Spinal cord (tissue), 10 donors: ENCODE data around the gene OR2D2. TPM values are rescaled to one million over a fixed set of nuclear protein-coding genes. Genes with fewer than 3 reads are reported as not detected.
"Not testable (repeated sequence)": the region's sequence is repeated elsewhere in the genome, so short reads cannot be mapped to it uniquely, and the experiment has no call there.

Experiments used
- DNase-seq, 6 donors: peaks; one replicate each; pipeline versions ENCODE4 v3.0.0 to v3.0.0-alpha.2; 2013 to 2015; ENCODE audit warnings: low spot score in 6 of 6, low read depth in 4 of 6
- H3K27ac ChIP-seq: one replicate; pipeline ENCODE4 v1.5.1; 2013; ENCODE audit warnings: low read depth, low read length, control low read depth
- H3K27me3 ChIP-seq: one replicate; pipeline ENCODE4 v1.6.1; 2013; ENCODE audit warnings: low read length; ENCODE audit not compliant: control insufficient read depth, insufficient read depth
- H3K36me3 ChIP-seq: one replicate; pipeline ENCODE4 v1.6.1; 2013; ENCODE audit warnings: low read length; ENCODE audit not compliant: control insufficient read depth, insufficient read depth
- H3K4me1 ChIP-seq: one replicate; pipeline ENCODE4 v1.6.1; 2013; ENCODE audit warnings: low read length; ENCODE audit not compliant: control insufficient read depth, insufficient read depth
- H3K4me3 ChIP-seq: one replicate; pipeline ENCODE4 v1.5.1; 2013; ENCODE audit warnings: low read depth, low read length, control low read depth
- H3K9me3 ChIP-seq: one replicate; pipeline ENCODE4 v1.6.1; 2013; ENCODE audit warnings: low read length; ENCODE audit not compliant: control insufficient read depth, insufficient read depth
- WGBS: methylation state at CpG from one replicate; pipeline ENCODE4 v1.1.5; 2013; ENCODE audit warnings: missing lambda C conversion rate; ENCODE audit not compliant: insufficient coverage; 5-methylcytosine and 5-hydroxymethylcytosine counted together
- polyA plus RNA-seq, 2 donors: library from polyadenylated mRNA; unstranded; fragments of 120-200 nt; gene quantifications; one replicate each; pipeline ENCODE4 v1.2.1, GENCODE V29; 2013; ENCODE audit not compliant: insufficient read length in 2 of 2
- total RNA-seq, 2 donors: library from RNA; depleted of rRNA in 1 of 2; stranded (reverse); fragments of 120-200 nt in 1 of 2; fragments of >200 nt in 1 of 2; gene quantifications; one replicate each; pipeline versions ENCODE4 v1.2.3 to v1.2.4, GENCODE V29; 2013 to 2014
- donor health status: healthy.

Gene OR2D2
- total and polyA plus RNA-seq, 4 donors = 0.22 to 0.40 TPM; not detected in 2

- no peak overlapping the region for H3K27ac ChIP-seq
- no peaks in the 10 kb centered on the region for H3K36me3 ChIP-seq
- H3K4me3 ChIP-seq = no peak overlapping the region
- H3K27me3 ChIP-seq = no peaks in the 10 kb centered on the region
- peaks cover 2% of the 10 kb centered on the region for H3K9me3 ChIP-seq
- no CpG with 5 or more reads among the region's 4 CpGs for WGBS
- DNase-seq = no peak
- H3K4me1 ChIP-seq = no peaks in the 10 kb centered on the region
These were observed 3.5 kb downstream of the OR2D2 start for GRCh38 chr11:6888830-6889229.

GRCh38 chr11:6887711-6888110 lies 4.6 kb downstream of the OR2D2 start:
- not testable (repeated sequence) for H3K27ac ChIP-seq, H3K9me3 ChIP-seq, H3K36me3 ChIP-seq, H3K27me3 ChIP-seq, H3K4me3 ChIP-seq, H3K4me1 ChIP-seq, DNase-seq
- no CpG with 5 or more reads among the region's 5 CpGs for WGBS

GRCh38 chr11:6882751-6883150 lies 9.5 kb downstream of the OR2D2 start:
- H3K27ac ChIP-seq = no peak overlapping the region
- H3K4me3 ChIP-seq = no peak overlapping the region
- H3K27me3 ChIP-seq = no peaks in the 10 kb centered on the region
- DNase-seq = no peak
- no peaks in the 10 kb centered on the region for H3K36me3 ChIP-seq
- H3K4me1 ChIP-seq = no peaks in the 10 kb centered on the region
- no peaks in the 10 kb centered on the region for H3K9me3 ChIP-seq

DNA sequence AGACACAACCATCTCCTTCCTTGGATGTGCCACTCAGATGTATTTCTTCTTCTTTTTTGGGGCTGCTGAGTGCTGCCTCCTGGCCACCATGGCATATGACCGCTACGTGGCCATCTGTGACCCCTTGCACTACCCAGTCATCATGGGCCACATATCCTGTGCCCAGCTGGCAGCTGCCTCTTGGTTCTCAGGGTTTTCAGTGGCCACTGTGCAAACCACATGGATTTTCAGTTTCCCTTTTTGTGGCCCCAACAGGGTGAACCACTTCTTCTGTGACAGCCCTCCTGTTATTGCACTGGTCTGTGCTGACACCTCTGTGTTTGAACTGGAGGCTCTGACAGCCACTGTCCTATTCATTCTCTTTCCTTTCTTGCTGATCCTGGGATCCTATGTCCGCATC lies 15.4 kb downstream of the OR2D2 start:
- no peak for DNase-seq
- no peaks in the 10 kb centered on the region for H3K4me1 ChIP-seq
- no peak overlapping the region for H3K4me3 ChIP-seq
- H3K27me3 ChIP-seq = no peaks in the 10 kb centered on the region
- H3K27ac ChIP-seq = no peak overlapping the region
- H3K9me3 ChIP-seq = no peaks in the 10 kb centered on the region
- 94% methylated on average over 3 of the region's 3 CpGs for WGBS
- H3K36me3 ChIP-seq = no peaks in the 10 kb centered on the region

DNA sequence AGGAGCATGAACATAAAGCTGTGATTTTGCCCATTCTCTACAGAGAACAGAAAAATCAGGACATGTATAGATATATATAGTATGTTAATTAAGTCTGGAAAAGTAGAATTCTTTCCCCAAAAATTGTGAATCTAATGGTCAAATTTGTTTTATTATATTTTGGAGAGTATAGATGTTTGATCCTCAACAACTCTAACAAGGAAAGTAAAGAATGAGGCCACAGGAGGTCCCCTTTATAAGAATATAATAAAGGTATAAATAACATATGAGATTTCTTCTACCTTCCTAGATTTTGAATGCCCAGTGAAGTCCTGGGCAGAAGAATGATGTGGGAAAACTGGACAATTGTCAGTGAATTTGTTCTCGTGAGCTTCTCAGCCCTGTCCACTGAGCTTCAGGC lies 16.0 kb downstream of the OR2D2 start, which contains the start of gene OR10A4:
Gene OR10A4, plus strand, starts transcription at position 301 of the 400 bp plus-strand sequence. Its CDS starts 23 bp downstream, at position 324.
- no peak for DNase-seq
- no peak within 1 kb of the TSS for H3K27ac ChIP-seq
- no peak within 1 kb of the TSS for H3K4me3 ChIP-seq
- no peaks in the 10 kb centered on the region for H3K36me3 ChIP-seq
- no peaks in the 10 kb centered on the region for H3K27me3 ChIP-seq
- H3K4me1 ChIP-seq = no peaks in the 10 kb centered on the region
- WGBS = 92% methylated on average over 1 of the region's 1 CpG
- no peaks in the 10 kb centered on the region for H3K9me3 ChIP-seq

- Histone ChIP-seq H3K27ac (no peak overlapping the region), H3K9me3 (no peaks in the 10 kb centered on the region), H3K4me3 (no peak overlapping the region), H3K4me1 (no peaks in the 10 kb centered on the region), H3K36me3 (no peaks in the 10 kb centered on the region), H3K27me3 (no peaks in the 10 kb centered on the region)
- no CpG with 5 or more reads among the region's 2 CpGs for WGBS
- no peak for DNase-seq
These were observed 16.5 kb downstream of the OR2D2 start for GRCh38 chr11:6875761-6876160.

DNA sequence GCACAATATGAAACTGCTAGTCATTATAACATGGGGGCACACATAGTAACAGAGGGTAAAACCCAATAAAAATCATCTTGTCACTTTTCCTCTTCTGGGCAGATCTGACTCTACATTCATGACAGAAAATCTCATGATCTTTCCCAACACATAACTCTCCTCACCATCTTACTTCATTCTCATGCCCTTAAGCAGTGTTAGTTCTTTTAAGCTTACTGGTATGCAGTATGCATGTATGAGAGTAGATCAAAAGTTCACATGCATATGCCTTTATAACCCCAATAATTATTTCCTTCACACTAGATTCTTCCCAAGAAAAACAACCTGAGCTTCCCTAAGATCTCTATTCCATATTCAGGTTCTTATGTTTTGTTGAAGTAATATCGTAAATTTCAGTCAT lies 21.0 kb downstream of the OR2D2 start:
- no CpG with 5 or more reads among the region's 1 CpG for WGBS

DNA sequence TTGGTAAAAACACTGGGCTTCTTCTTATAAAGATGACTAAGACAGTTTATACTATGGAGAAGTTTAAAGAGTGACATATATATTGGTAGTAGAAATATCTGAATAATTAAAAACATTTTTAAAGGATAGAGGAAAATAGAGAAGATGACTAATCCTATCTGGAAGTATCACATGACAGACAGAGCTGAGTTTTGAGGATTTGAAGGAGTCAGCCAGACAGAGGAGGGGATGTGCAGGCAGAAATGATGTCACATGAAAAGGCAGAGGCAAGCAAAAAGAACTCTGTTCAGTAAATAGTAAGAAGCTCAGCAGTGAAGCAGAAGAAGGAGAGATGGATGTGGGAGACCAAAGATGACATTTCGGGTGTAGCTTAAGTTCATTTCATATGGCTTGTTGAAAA lies 27.9 kb downstream of the OR2D2 start:
- no peaks in the 10 kb centered on the region for H3K9me3 ChIP-seq
- WGBS = no CpG with 5 or more reads among the region's 1 CpG
- H3K27me3 ChIP-seq = no peaks in the 10 kb centered on the region
- no peaks in the 10 kb centered on the region for H3K36me3 ChIP-seq
- no peaks in the 10 kb centered on the region for H3K4me1 ChIP-seq
- H3K4me3 ChIP-seq = no peak overlapping the region
- no peak for DNase-seq
- no peak overlapping the region for H3K27ac ChIP-seq

More for the DNA sequence above, 21.0 kb downstream of the OR2D2 start:
- H3K36me3 ChIP-seq = no peaks in the 10 kb centered on the region
- H3K4me1 ChIP-seq = no peaks in the 10 kb centered on the region
- no peak for DNase-seq
- no peaks in the 10 kb centered on the region for H3K27me3 ChIP-seq
- H3K9me3 ChIP-seq = no peaks in the 10 kb centered on the region
- no peak overlapping the region for H3K27ac ChIP-seq
- no peak overlapping the region for H3K4me3 ChIP-seq

DNA sequence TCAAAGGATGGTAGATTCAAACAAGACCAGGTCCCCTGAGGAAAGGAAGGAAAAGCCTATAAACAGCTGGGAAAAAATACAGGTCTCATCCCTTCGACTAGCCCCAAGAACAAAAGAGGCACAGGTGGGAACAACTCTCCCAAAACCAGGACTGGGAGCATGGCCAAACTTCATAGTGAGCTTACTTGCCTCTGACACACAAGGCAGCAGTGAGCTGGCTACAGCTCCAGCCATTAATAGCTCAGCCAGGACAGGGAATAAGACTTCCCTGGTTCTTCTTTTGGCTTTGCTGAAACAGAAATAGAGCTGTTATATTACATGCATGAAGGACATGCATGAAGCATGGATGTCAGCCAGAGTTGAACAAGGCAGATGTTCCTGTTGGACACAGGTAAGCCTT lies 29.3 kb downstream of the OR2D2 start, which contains the start of gene OR10A2:
Gene OR10A2, plus strand, starts transcription at position 97 of the 400 bp plus-strand sequence. CDS start 6,698 bp downstream, outside the sequence.
- Histone ChIP-seq H3K4me1 (no peaks in the 10 kb centered on the region), H3K36me3 (no peaks in the 10 kb centered on the region), H3K27ac (no peak within 1 kb of the TSS), H3K4me3 (no peak within 1 kb of the TSS), H3K27me3 (no peaks in the 10 kb centered on the region), H3K9me3 (no peaks in the 10 kb centered on the region)
- 14% methylated on average over 1 of the region's 1 CpG for WGBS
- DNase-seq = no peak

- Histone ChIP-seq H3K27me3 (no peaks in the 10 kb centered on the region), H3K36me3 (no peaks in the 10 kb centered on the region), H3K27ac (no peak overlapping the region), H3K4me1 (no peaks in the 10 kb centered on the region), H3K4me3 (no peak overlapping the region), H3K9me3 (no peaks in the 10 kb centered on the region)
- 66% methylated on average over 2 of the region's 3 CpGs for WGBS
- no peak for DNase-seq
These were observed 35.4 kb downstream of the OR2D2 start for GRCh38 chr11:6856871-6857270.
